NCI-H226 (cell line): ENCODE measurements around the gene PRKCSH.
"Not testable (repeated sequence)": the region's sequence is repeated elsewhere in the genome, so short reads cannot be mapped to it uniquely, and the experiment has no call there.

Experiments used
- DNase-seq: peaks from one replicate; pipeline ENCODE4 v3.0.0-alpha.2; 2015

Gene PRKCSH

GRCh38 chr19:11435057-11435832 is at the start of gene PRKCSH, which contains the start of gene ODAD3:
TSS of gene PRKCSH (plus strand) at chr19:11435635. CDS start at chr19:11436118, 483 bp downstream.
TSS of gene ODAD3 (minus strand) at chr19:11435121. CDS start at chr19:11435016, 105 bp downstream.
- DNase-seq: peak; percentile 99

- no peak for DNase-seq
Observed at GRCh38 chr19:11387162-11388034, 48.0 kb upstream of the PRKCSH start.

- DNase-seq: no peak
Observed at GRCh38 chr19:11390359-11390758, 45.1 kb upstream of the PRKCSH start.

GRCh38 chr19:11390933-11391680 is 44.3 kb upstream of the PRKCSH start:
- DNase-seq: no peak

GRCh38 chr19:11397089-11397610 is 38.3 kb upstream of the PRKCSH start:
- DNase-seq: no peak

- DNase-seq: no peak
Observed at GRCh38 chr19:11399667-11400066, 35.8 kb upstream of the PRKCSH start.

GRCh38 chr19:11400798-11401197 is 34.6 kb upstream of the PRKCSH start:
- no peak for DNase-seq

GRCh38 chr19:11401808-11402543 is 33.5 kb upstream of the PRKCSH start:
- no peak for DNase-seq

GRCh38 chr19:11404588-11405222 is 30.7 kb upstream of the PRKCSH start:
- no peak for DNase-seq

- no peak for DNase-seq
Observed at GRCh38 chr19:11405846-11406643, 29.4 kb upstream of the PRKCSH start.

GRCh38 chr19:11406703-11407236 is 28.7 kb upstream of the PRKCSH start:
- not testable (repeated sequence) for DNase-seq

GRCh38 chr19:11408591-11408990 is 26.8 kb upstream of the PRKCSH start:
- no peak for DNase-seq

- DNase-seq: no peak
Observed at GRCh38 chr19:11410682-11411081, 24.8 kb upstream of the PRKCSH start.

- no peak for DNase-seq
Observed at GRCh38 chr19:11414544-11414943, 20.9 kb upstream of the PRKCSH start.

- no peak for DNase-seq
Observed at GRCh38 chr19:11416346-11417052, 18.9 kb upstream of the PRKCSH start.

GRCh38 chr19:11418094-11418548 is 17.3 kb upstream of the PRKCSH start:
- DNase-seq: no peak

GRCh38 chr19:11418549-11419506 is 16.6 kb upstream of the PRKCSH start, which contains the start of gene RGL3:
TSS of gene RGL3 (minus strand) at chr19:11419314. CDS start at chr19:11419278, 36 bp downstream.
- no peak for DNase-seq
